K562 (cell line): Measurements from ENCODE around the gene PPIL1. TPM values are rescaled to one million over a fixed set of nuclear protein-coding genes. Genes with fewer than 3 reads are reported as not detected.

ENCODE experiments used
- CREB1 ChIP-seq, 2 experiments: sonication (generic) in 1 of 2; formaldehyde crosslinking in 1 of 2; IDR thresholded peaks; 2 replicates each; pipeline versions ENCODE4 v1.6.1 to v1.8.0; 2012 to 2022; ENCODE audit warnings: inconsistent platforms in 1 of 2, mild to moderate bottlenecking in 1 of 2, missing genetic modification reagents in 1 of 2, moderate library complexity in 1 of 2
- E2F3 ChIP-seq: fragments of 250-450 bp; sonication (Bioruptor Pico); IDR thresholded peaks from 2 replicates; pipeline ENCODE4 v1.4.0; 2020; ENCODE audit warnings: mild to moderate bottlenecking
- ELF4 ChIP-seq: fragments of 450-650 bp; formaldehyde crosslinking; IDR thresholded peaks from 2 replicates; pipeline ENCODE4 v1.4.0; 2022; ENCODE audit warnings: missing genetic modification characterization
- ERF ChIP-seq: fragments of 450-650 bp; formaldehyde crosslinking; IDR thresholded peaks from 2 replicates; pipeline ENCODE4 v1.4.0; 2020; ENCODE audit warnings: mild to moderate bottlenecking, mixed read lengths
- ETS2 ChIP-seq: IDR thresholded peaks from 2 replicates; pipeline ENCODE4 v1.6.1; 2016; ENCODE audit warnings: borderline replicate concordance, missing genetic modification characterization, mild to moderate bottlenecking, moderate library complexity, missing compliant biosample characterization; ENCODE audit not compliant: poor library complexity, severe bottlenecking
- ETV1 ChIP-seq: fragments of 450-650 bp; conservative IDR thresholded peaks from 2 replicates; pipeline ENCODE4 v1.6.1; 2016; ENCODE audit warnings: missing genetic modification characterization, control low read depth, low read depth, missing compliant biosample characterization
- HDAC2 ChIP-seq: fragments of 450-650 bp; IDR thresholded peaks from 2 replicates; pipeline ENCODE4 v1.6.1; 2016; ENCODE audit warnings: mild to moderate bottlenecking
- MAFG ChIP-seq: fragments of 450-650 bp; conservative IDR thresholded peaks from 2 replicates; pipeline ENCODE4 v1.6.1; 2016; ENCODE audit warnings: missing genetic modification characterization, missing compliant biosample characterization
- MECOM ChIP-seq: fragments of 250-450 bp; sonication (Bioruptor Pico); IDR thresholded peaks from 2 replicates; pipeline ENCODE4 v1.8.0; 2022; ENCODE audit warnings: inconsistent platforms
- MYNN ChIP-seq, 2 experiments: sonication (generic); formaldehyde crosslinking in 1 of 2; IDR thresholded peaks; 2 replicates each; pipeline versions ENCODE4 v1.5.0 to v1.6.1; 2016 to 2020; ENCODE audit warnings: antibody characterized with exemption in 1 of 2, missing genetic modification reagents in 1 of 2
- PTRF ChIP-seq: fragments of 450-650 bp; IDR thresholded peaks from 2 replicates; pipeline ENCODE4 v1.6.1; 2016; ENCODE audit warnings: mild to moderate bottlenecking, missing genetic modification characterization, missing compliant biosample characterization
- SIN3A ChIP-seq, 2 experiments: fragments of 150-350 bp in 1 of 2; IDR thresholded peaks; 2 replicates each; pipeline ENCODE4 v1.6.1; 2011 to 2016; ENCODE audit warnings: borderline replicate concordance in 2 of 2, low read depth in 2 of 2, low read length in 2 of 2, mild to moderate bottlenecking in 2 of 2, moderate library complexity in 2 of 2; ENCODE audit not compliant: control insufficient read depth in 1 of 2
- SMAD2 ChIP-seq: fragments of 150-350 bp; IDR thresholded peaks from 2 replicates; pipeline ENCODE4 v1.6.1; 2014; ENCODE audit warnings: low read depth, mild to moderate bottlenecking, low read length
- TARDBP ChIP-seq: fragments of 450-650 bp; IDR thresholded peaks from 2 replicates; pipeline ENCODE4 v1.6.1; 2016
- WHSC1 ChIP-seq: IDR thresholded peaks from one replicate; pipeline ENCODE4 v1.6.1; 2012; ENCODE audit warnings: low read length, control low read depth, inconsistent platforms
- ZHX1 ChIP-seq: fragments of 150-350 bp; conservative IDR thresholded peaks from 2 replicates; pipeline ENCODE4 v1.6.1; 2014; ENCODE audit warnings: low read length
- ZNF318 ChIP-seq, 2 experiments: fragments of 450-650 bp; IDR thresholded peaks; 2 replicates each; pipeline ENCODE4 v1.6.1; 2016; ENCODE audit warnings: mild to moderate bottlenecking in 2 of 2, borderline replicate concordance in 1 of 2, low read depth in 1 of 2, moderate library complexity in 1 of 2
- ZNF444 ChIP-seq: fragments of 250-450 bp; sonication (Bioruptor Pico); IDR thresholded peaks from 2 replicates; pipeline ENCODE4 v1.4.0; 2020; ENCODE audit warnings: mild to moderate bottlenecking, moderate library complexity
- polyA plus RNA-seq, 8 experiments: library from polyadenylated mRNA; depleted of rRNA in 4 of 8; stranded (reverse) in 5 of 8; unstranded in 3 of 8; fragments of >200 nt; fragmentation: Nextera tagmentation in 2 of 8; fragmentation: Illumina TruSeq in 1 of 8; extraction: Ambion mirVana in 2 of 8; extraction: Trizol in 1 of 8; gene quantifications; 2 replicates each; pipeline versions ENCODE4 v1.2.1 to v1.2.3, GENCODE V29; 2011 to 2014; ENCODE audit warnings: inconsistent platforms in 1 of 8, missing spikeins in 1 of 8
- total RNA-seq, 7 experiments: library from RNA; depleted of rRNA in 6 of 7; stranded (reverse); fragments of >200 nt in 6 of 7; fragmentation: Illumina TruSeq in 2 of 7; extraction: Trizol in 2 of 7; gene quantifications; 2 replicates each; pipeline versions ENCODE4 v1.2.1 to v1.2.3, GENCODE V29; 2011 to 2021; ENCODE audit warnings: low replicate concordance in 1 of 7

PPIL1 gene
- total and polyA plus RNA-seq, 9 of the 15 experiments (the other 6 are each of a cell fraction or from before 2014, with no cell fraction given), result 65.8 to 205 (median 130) TPM

GRCh38 chr6:36884610-36885009 lies 10.0 kb upstream of the PPIL1 start (continued):
- TF ChIP-seq ETS2 (tag), result no peak
- no peak for TF ChIP-seq CREB1 (IDR thresholded peaks at IDR 0.05)
- no peak for TF ChIP-seq CREB1 (CRISPR knock-in tag; IDR thresholded peaks at IDR 0.05)
- TF ChIP-seq MYNN (IDR thresholded peaks at IDR 0.05), result no peak
- TF ChIP-seq MYNN (CRISPR knock-in tag; IDR thresholded peaks at IDR 0.05), result no peak
- TF ChIP-seq TARDBP, result no peak
- TF ChIP-seq ZNF444 (CRISPR knock-in tag), result peak; percentile 56; the same call in 1 of the 2 replicates
- no peak for TF ChIP-seq WHSC1
- no peak for TF ChIP-seq ZHX1
- peak; percentile 38; the same call in 1 of the 2 replicates for TF ChIP-seq ETV1 (tag)
- 0 out of 2 replicates have a peak, but pooled peaks have one; percentile 13 for TF ChIP-seq MAFG
- TF ChIP-seq E2F3 (CRISPR knock-in tag), result peak; percentile 62; the same call in 1 of the 2 replicates
- no peak for TF ChIP-seq ERF (CRISPR knock-in tag)
- no peak for TF ChIP-seq ZNF318 (IDR thresholded peaks at IDR 0.05; ENCODE audit: borderline replicate concordance in 1 of 2, low read depth in 1 of 2)
- no peak for TF ChIP-seq SIN3A (IDR thresholded peaks at IDR 0.05; ENCODE audit: borderline replicate concordance in 2 of 2, control insufficient read depth in 1 of 2, low read depth in 2 of 2, low read length in 2 of 2)
- peak; percentile 88 for TF ChIP-seq MECOM (CRISPR knock-in tag)
- TF ChIP-seq SMAD2, result no peak
- no peak for TF ChIP-seq HDAC2
- no peak for TF ChIP-seq ELF4 (CRISPR knock-in tag)
- TF ChIP-seq PTRF (tag), result peak; percentile 95
